Measurements from ENCODE around the gene VTCN1. TPM values are rescaled to one million over a fixed set of nuclear protein-coding genes. Genes with fewer than 3 reads are reported as not detected.
"Not testable (repeated sequence)": the region's sequence is repeated elsewhere in the genome, so short reads cannot be mapped to it uniquely, and the experiment has no call there.

The VTCN1 gene
- total RNA-seq, 1 experiment from 2014 or later: not detected

GRCh38 chr1:117151305-117151704 is 59.4 kb downstream of the VTCN1 start:
- not testable (repeated sequence) for H3K36me3 ChIP-seq (ENCODE audit: insufficient read depth, low read length); H2AFZ ChIP-seq (ENCODE audit: low read length); H3K4me1 ChIP-seq (ENCODE audit: low read length); H3K4me3 ChIP-seq (ENCODE audit: low read length); H3K27me3 ChIP-seq (ENCODE audit: low read length); H3K9me2 ChIP-seq (replicated peaks; ENCODE audit: insufficient read depth, low read length); H3K9me3 ChIP-seq (ENCODE audit: low read length); H3K9ac ChIP-seq (ENCODE audit: low read length); H3K4me2 ChIP-seq (ENCODE audit: low read depth, low read length, poor library complexity, severe bottlenecking); H3K27ac ChIP-seq (ENCODE audit: low read length); H3K79me2 ChIP-seq (ENCODE audit: low read length); H4K20me1 ChIP-seq (ENCODE audit: insufficient read depth, low read depth, low read length)
- peak; percentile 48 for DNase-seq

DNA sequence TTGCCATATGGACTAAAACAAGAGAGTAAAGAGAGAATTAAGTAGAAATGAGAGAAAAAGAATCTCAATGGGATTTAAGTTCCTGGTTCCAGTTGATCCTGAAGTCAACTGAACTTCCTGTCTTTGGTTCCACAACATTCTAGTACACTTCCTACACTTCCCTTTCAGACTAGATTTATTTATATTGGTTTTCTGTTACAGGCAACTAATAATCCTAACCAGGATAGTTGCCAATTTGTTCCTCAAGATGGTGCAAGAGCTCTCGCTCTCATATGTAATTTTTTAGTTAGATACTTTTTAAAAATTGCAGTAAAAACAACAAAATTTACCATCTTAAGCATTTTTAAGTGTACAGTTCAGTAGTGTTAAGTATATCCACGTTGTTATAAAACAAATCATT is 60.4 kb downstream of the VTCN1 start:
- Histone ChIP-seq H3K27me3 (ENCODE audit: low read length) (no peaks in the 10 kb centered on the region), H3K36me3 (ENCODE audit: insufficient read depth, low read length) (no peaks in the 10 kb centered on the region), H3K9me3 (ENCODE audit: low read length) (no peaks in the 10 kb centered on the region; the same call in 1 of the 2 replicates), H2AFZ (ENCODE audit: low read length) (no peak overlapping the region), H3K9ac (ENCODE audit: low read length) (no peak overlapping the region), H4K20me1 (ENCODE audit: insufficient read depth, low read depth, low read length) (no peaks in the 10 kb centered on the region), H3K4me2 (ENCODE audit: low read depth, low read length, poor library complexity, severe bottlenecking) (no peak overlapping the region), H3K27ac (ENCODE audit: low read length) (no peak overlapping the region), H3K4me3 (ENCODE audit: low read length) (no peak overlapping the region), H3K4me1 (ENCODE audit: low read length) (peaks cover 8% of the 10 kb centered on the region), H3K9me2 (replicated peaks; ENCODE audit: insufficient read depth, low read length) (no peaks in the 10 kb centered on the region), H3K79me2 (ENCODE audit: low read length) (no peaks in the 10 kb centered on the region)
- no peak for DNase-seq

DNA sequence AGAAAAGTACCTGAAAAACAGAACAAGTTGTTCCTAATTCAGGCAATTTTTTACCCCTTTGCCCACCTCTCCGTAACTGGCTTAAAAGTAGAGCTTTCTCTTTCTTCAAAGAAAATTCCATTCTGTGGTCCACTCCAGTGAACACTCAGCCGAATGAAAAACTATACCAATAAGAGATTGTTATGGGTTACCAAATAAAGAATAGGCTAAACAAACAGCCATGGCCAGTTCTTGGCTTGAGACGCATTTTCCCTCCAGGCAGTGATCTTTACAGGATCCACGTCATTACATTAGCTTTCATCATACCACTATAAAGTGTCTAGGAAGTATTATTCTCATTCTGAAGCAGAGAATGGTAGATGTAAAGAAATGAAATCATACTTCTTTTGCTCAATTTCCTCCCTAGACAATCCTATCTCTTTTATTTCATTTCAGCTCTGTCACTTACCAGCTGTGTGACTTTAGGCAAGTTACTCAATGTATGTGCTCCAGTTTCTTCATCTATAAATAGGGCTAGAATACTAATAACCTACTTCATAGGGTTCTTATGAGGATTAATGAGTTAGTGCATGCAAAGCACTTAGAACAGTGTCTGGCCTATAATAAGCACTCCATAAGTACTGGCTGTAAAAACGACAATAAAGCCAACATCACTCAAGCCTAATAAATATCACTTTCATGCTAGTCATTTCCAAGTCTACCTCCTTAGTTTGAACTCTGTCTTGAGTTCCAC is 62.7 kb downstream of the VTCN1 start:
- no peak overlapping the region for H3K9ac ChIP-seq (ENCODE audit: low read length)

GRCh38 chr1:117147341-117147831 is 63.3 kb downstream of the VTCN1 start:
- H3K27me3 ChIP-seq (ENCODE audit: low read length): no peaks in the 10 kb centered on the region
- H3K4me1 ChIP-seq (ENCODE audit: low read length): peaks cover 8% of the 10 kb centered on the region
- no peak overlapping the region for H3K9ac ChIP-seq (ENCODE audit: low read length)
- H3K27ac ChIP-seq (ENCODE audit: low read length): no peak overlapping the region
- H3K9me3 ChIP-seq (ENCODE audit: low read length): no peaks in the 10 kb centered on the region; the same call in 1 of the 2 replicates
- no peaks in the 10 kb centered on the region for H3K36me3 ChIP-seq (ENCODE audit: insufficient read depth, low read length)
- no peak for DNase-seq
- H3K9me2 ChIP-seq (replicated peaks; ENCODE audit: insufficient read depth, low read length): no peaks in the 10 kb centered on the region
- H2AFZ ChIP-seq (ENCODE audit: low read length): no peak overlapping the region
- H3K79me2 ChIP-seq (ENCODE audit: low read length): no peaks in the 10 kb centered on the region
- H4K20me1 ChIP-seq (ENCODE audit: insufficient read depth, low read depth, low read length): no peaks in the 10 kb centered on the region
- no peak overlapping the region for H3K4me3 ChIP-seq (ENCODE audit: low read length)
- H3K4me2 ChIP-seq (ENCODE audit: low read depth, low read length, poor library complexity, severe bottlenecking): no peak overlapping the region

More for the DNA sequence above, 62.7 kb downstream of the VTCN1 start:
- no peak overlapping the region for H3K27ac ChIP-seq (ENCODE audit: low read length)
- no peak for DNase-seq
- no peaks in the 10 kb centered on the region for H3K9me2 ChIP-seq (replicated peaks; ENCODE audit: insufficient read depth, low read length)
- H2AFZ ChIP-seq (ENCODE audit: low read length): no peak overlapping the region
- peaks cover 8% of the 10 kb centered on the region for H3K4me1 ChIP-seq (ENCODE audit: low read length)
- H3K27me3 ChIP-seq (ENCODE audit: low read length): no peaks in the 10 kb centered on the region
- H3K4me3 ChIP-seq (ENCODE audit: low read length): no peak overlapping the region
- H4K20me1 ChIP-seq (ENCODE audit: insufficient read depth, low read depth, low read length): no peaks in the 10 kb centered on the region
- H3K4me2 ChIP-seq (ENCODE audit: low read depth, low read length, poor library complexity, severe bottlenecking): no peak overlapping the region
- no peaks in the 10 kb centered on the region; the same call in 1 of the 2 replicates for H3K9me3 ChIP-seq (ENCODE audit: low read length)
- no peaks in the 10 kb centered on the region for H3K79me2 ChIP-seq (ENCODE audit: low read length)
- H3K36me3 ChIP-seq (ENCODE audit: insufficient read depth, low read length): no peaks in the 10 kb centered on the region

GRCh38 chr1:117146575-117147340 is 64.0 kb downstream of the VTCN1 start:
- Histone ChIP-seq H2AFZ (ENCODE audit: low read length) (no peak overlapping the region), H3K36me3 (ENCODE audit: insufficient read depth, low read length) (no peaks in the 10 kb centered on the region), H4K20me1 (ENCODE audit: insufficient read depth, low read depth, low read length) (no peaks in the 10 kb centered on the region), H3K9me3 (ENCODE audit: low read length) (no peaks in the 10 kb centered on the region; the same call in 1 of the 2 replicates), H3K27ac (ENCODE audit: low read length) (no peak overlapping the region), H3K9ac (ENCODE audit: low read length) (no peak overlapping the region), H3K9me2 (replicated peaks; ENCODE audit: insufficient read depth, low read length) (no peaks in the 10 kb centered on the region), H3K4me3 (ENCODE audit: low read length) (no peak overlapping the region), H3K4me2 (ENCODE audit: low read depth, low read length, poor library complexity, severe bottlenecking) (no peak overlapping the region), H3K4me1 (ENCODE audit: low read length) (peaks cover 8% of the 10 kb centered on the region), H3K27me3 (ENCODE audit: low read length) (no peaks in the 10 kb centered on the region), H3K79me2 (ENCODE audit: low read length) (no peaks in the 10 kb centered on the region)
- DNase-seq: no peak

- H3K9me2 ChIP-seq (replicated peaks; ENCODE audit: insufficient read depth, low read length): no peaks in the 10 kb centered on the region
- no peak overlapping the region for H3K27ac ChIP-seq (ENCODE audit: low read length)
- H3K4me3 ChIP-seq (ENCODE audit: low read length): no peak overlapping the region
- H3K27me3 ChIP-seq (ENCODE audit: low read length): no peaks in the 10 kb centered on the region
- no peak overlapping the region for H3K4me2 ChIP-seq (ENCODE audit: low read depth, low read length, poor library complexity, severe bottlenecking)
- peaks cover 8% of the 10 kb centered on the region for H3K4me1 ChIP-seq (ENCODE audit: low read length)
- H4K20me1 ChIP-seq (ENCODE audit: insufficient read depth, low read depth, low read length): no peaks in the 10 kb centered on the region
- no peaks in the 10 kb centered on the region for H3K79me2 ChIP-seq (ENCODE audit: low read length)
- H3K36me3 ChIP-seq (ENCODE audit: insufficient read depth, low read length): no peaks in the 10 kb centered on the region
- H3K9ac ChIP-seq (ENCODE audit: low read length): no peak overlapping the region
- DNase-seq: no peak
- no peaks in the 10 kb centered on the region for H3K9me3 ChIP-seq (ENCODE audit: low read length)
- H2AFZ ChIP-seq (ENCODE audit: low read length): no peak overlapping the region
These were observed 64.7 kb downstream of the VTCN1 start for GRCh38 chr1:117146072-117146471.

- peaks cover 8% of the 10 kb centered on the region for H3K4me1 ChIP-seq (ENCODE audit: low read length)
- H3K27ac ChIP-seq (ENCODE audit: low read length): no peak overlapping the region
- H2AFZ ChIP-seq (ENCODE audit: low read length): no peak overlapping the region
- H3K27me3 ChIP-seq (ENCODE audit: low read length): no peaks in the 10 kb centered on the region
- H3K36me3 ChIP-seq (ENCODE audit: insufficient read depth, low read length): no peaks in the 10 kb centered on the region
- no peaks in the 10 kb centered on the region for H3K79me2 ChIP-seq (ENCODE audit: low read length)
- H3K9me3 ChIP-seq (ENCODE audit: low read length): no peaks in the 10 kb centered on the region
- no peaks in the 10 kb centered on the region for H4K20me1 ChIP-seq (ENCODE audit: insufficient read depth, low read depth, low read length)
- no peak overlapping the region for H3K4me3 ChIP-seq (ENCODE audit: low read length)
- H3K4me2 ChIP-seq (ENCODE audit: low read depth, low read length, poor library complexity, severe bottlenecking): no peak overlapping the region
- no peak for DNase-seq
- no peak overlapping the region for H3K9ac ChIP-seq (ENCODE audit: low read length)
- no peaks in the 10 kb centered on the region for H3K9me2 ChIP-seq (replicated peaks; ENCODE audit: insufficient read depth, low read length)
These were observed 66.9 kb downstream of the VTCN1 start for GRCh38 chr1:117143871-117144270.

- Histone ChIP-seq H3K9me2 (replicated peaks; ENCODE audit: insufficient read depth, low read length) (no peaks in the 10 kb centered on the region), H2AFZ (ENCODE audit: low read length) (no peak overlapping the region)
These were observed 67.6 kb downstream of the VTCN1 start for GRCh38 chr1:117143172-117143571.

More at GRCh38 chr1:117143172-117143571, 67.6 kb downstream of the VTCN1 start:
- H3K9me3 ChIP-seq (ENCODE audit: low read length): no peaks in the 10 kb centered on the region
- peaks cover 4% of the 10 kb centered on the region for H3K4me1 ChIP-seq (ENCODE audit: low read length)
- no peak overlapping the region for H3K4me3 ChIP-seq (ENCODE audit: low read length)
- no peaks in the 10 kb centered on the region for H3K27me3 ChIP-seq (ENCODE audit: low read length)
- DNase-seq: no peak
- no peaks in the 10 kb centered on the region for H3K36me3 ChIP-seq (ENCODE audit: insufficient read depth, low read length)
- H3K27ac ChIP-seq (ENCODE audit: low read length): no peak overlapping the region
- H3K9ac ChIP-seq (ENCODE audit: low read length): no peak overlapping the region
- no peak overlapping the region for H3K4me2 ChIP-seq (ENCODE audit: low read depth, low read length, poor library complexity, severe bottlenecking)
- no peaks in the 10 kb centered on the region for H4K20me1 ChIP-seq (ENCODE audit: insufficient read depth, low read depth, low read length)
- no peaks in the 10 kb centered on the region for H3K79me2 ChIP-seq (ENCODE audit: low read length)
